Stimulated activated CD4-positive, alpha-beta T cell treated with anti-CD3 and anti-CD28 coated beads, Interleukin-4, amount 100 ng/mL, for 4 hours (primary cell): ENCODE data around the gene SNRPA.
A peak's percentile ranks its signal among the peaks of the same experiment; 100 is the strongest.
"Not testable (repeated sequence)": the region's sequence is repeated elsewhere in the genome, so short reads cannot be mapped to it uniquely, and the experiment has no call there.

ENCODE experiments used
- DNase-seq, 2 experiments: peaks; one replicate each; pipeline ENCODE4 v3.0.0-alpha.2; 2020

Gene SNRPA

GRCh38 chr19:40777937-40778705 lies 27.1 kb downstream of the SNRPA start, which contains the start of gene RAB4B:
Gene RAB4B, plus strand, starts transcription at chr19:40778247. Its CDS starts 129 bp downstream, at chr19:40778376.
- DNase-seq, result peak; percentile 99 to 100

- no peak for DNase-seq
Observed at GRCh38 chr19:40778706-40779284, 27.8 kb downstream of the SNRPA start.

- no peak for DNase-seq
Observed at GRCh38 chr19:40780582-40780981, 29.6 kb downstream of the SNRPA start.

- DNase-seq, result no peak
Observed at GRCh38 chr19:40781140-40781539, 30.1 kb downstream of the SNRPA start.

- no peak for DNase-seq
Observed at GRCh38 chr19:40783711-40784110, 32.7 kb downstream of the SNRPA start.

- DNase-seq, result not testable (repeated sequence)
Observed at GRCh38 chr19:40784146-40784545, 33.1 kb downstream of the SNRPA start.

GRCh38 chr19:40785526-40785925 lies 34.5 kb downstream of the SNRPA start:
- DNase-seq, result no peak

- no peak for DNase-seq
Observed at GRCh38 chr19:40786060-40787037, 35.3 kb downstream of the SNRPA start.

GRCh38 chr19:40791349-40791748 lies 40.3 kb downstream of the SNRPA start:
- no peak for DNase-seq

GRCh38 chr19:40791996-40792395 lies 41.0 kb downstream of the SNRPA start:
- no peak for DNase-seq

GRCh38 chr19:40797166-40797962 lies 46.4 kb downstream of the SNRPA start:
- DNase-seq, result no peak

GRCh38 chr19:40797963-40798682 lies 47.1 kb downstream of the SNRPA start:
- peak; percentile 52 to 53 for DNase-seq

- peak; percentile 100 for DNase-seq
Observed at GRCh38 chr19:40798683-40799557, 47.9 kb downstream of the SNRPA start, which contains the start of gene EGLN2. Gene EGLN2, plus strand, starts transcription at chr19:40799191. Its CDS starts 1,382 bp downstream, at chr19:40800573.

GRCh38 chr19:40799558-40800338 lies 48.7 kb downstream of the SNRPA start:
- peak in 1 of 2 experiments; percentile 27 for DNase-seq

- no peak for DNase-seq
Observed at GRCh38 chr19:40800339-40800996, 49.5 kb downstream of the SNRPA start.

- no peak for DNase-seq
Observed at GRCh38 chr19:40800997-40801377, 50.0 kb downstream of the SNRPA start.

GRCh38 chr19:40801426-40802299 lies 50.7 kb downstream of the SNRPA start:
- DNase-seq, result no peak
